H1 (cell line): ENCODE measurements around the gene TP53RK.

Experiments
- BCL11A ChIP-seq, 2 experiments: IDR thresholded peaks; one replicate each; pipeline ENCODE4 v1.6.1; 2011; ENCODE audit warnings: low read depth in 2 of 2, low read length in 2 of 2, mild to moderate bottlenecking in 2 of 2
- EZH2 ChIP-seq: fragments of 200-600 bp; sonication (generic); IDR thresholded peaks from 2 replicates; pipeline ENCODE4 v1.7.1; 2012; ENCODE audit warnings: low read depth, mild to moderate bottlenecking, moderate library complexity, low read length, inconsistent platforms; ENCODE audit not compliant: severe bottlenecking
- GABPA ChIP-seq: IDR thresholded peaks from 2 replicates; pipeline ENCODE4 v1.6.1; 2011; ENCODE audit warnings: mild to moderate bottlenecking, low read length, moderate library complexity, borderline replicate concordance; ENCODE audit not compliant: insufficient read depth
- GTF2F1 ChIP-seq: IDR thresholded peaks from 2 replicates; pipeline ENCODE4 v1.6.1; 2012; ENCODE audit warnings: low read depth, low read length, improper control_type of control experiment, borderline replicate concordance
- KDM1A ChIP-seq: fragments of 200-600, 300-600 bp; sonication (generic); IDR thresholded peaks from 2 replicates; pipeline ENCODE4 v1.7.1; 2016; ENCODE audit warnings: mild to moderate bottlenecking, low read length, borderline replicate concordance
- PHF8 ChIP-seq: fragments of 200-600 bp; sonication (generic); conservative IDR thresholded peaks from 2 replicates; pipeline ENCODE4 v1.7.1; 2012; ENCODE audit warnings: low read depth, mild to moderate bottlenecking, inconsistent platforms, low read length, moderate library complexity
- RFX5 ChIP-seq: IDR thresholded peaks from 2 replicates; pipeline ENCODE4 v1.6.1; 2011; ENCODE audit warnings: low read depth, low read length, improper control_type of control experiment, borderline replicate concordance
- RXRA ChIP-seq: IDR thresholded peaks from 2 replicates; pipeline ENCODE4 v1.6.1; 2011; ENCODE audit warnings: low read depth, mild to moderate bottlenecking, low read length, moderate library complexity; ENCODE audit not compliant: insufficient read depth
- SIN3A ChIP-seq, 2 experiments: IDR thresholded peaks in 1 of 2; conservative IDR thresholded peaks in 1 of 2; 2 replicates each; pipeline ENCODE4 v1.6.1; 2011 to 2012; ENCODE audit warnings: low read length in 2 of 2, improper control_type of control experiment in 1 of 2, low read depth in 1 of 2, mild to moderate bottlenecking in 1 of 2
- SIRT6 ChIP-seq: IDR thresholded peaks from one replicate; pipeline ENCODE4 v1.7.1; 2012; ENCODE audit warnings: low read length, inconsistent platforms
- TCF12 ChIP-seq: IDR thresholded peaks from 2 replicates; pipeline ENCODE4 v1.6.1; 2011; ENCODE audit warnings: low read depth, mild to moderate bottlenecking, low read length
- TF ChIP-seq, protein P1 (sequence below): IDR thresholded peaks from 2 replicates; pipeline ENCODE4 v1.6.1; 2012; ENCODE audit warnings: inconsistent platforms
- TF ChIP-seq, protein P2 (sequence below), 3 experiments: IDR thresholded peaks; 1 replicate in 2 of 3; 2 replicates in 1 of 3; pipeline versions ENCODE4 v1.5.1 to v1.6.1; 2011; ENCODE audit warnings: low read length in 3 of 3, mild to moderate bottlenecking in 3 of 3, inconsistent platforms in 2 of 3, low read depth in 1 of 3, moderate library complexity in 1 of 3; ENCODE audit not compliant: insufficient read depth in 1 of 3; ENCODE audit errors: control extremely low read depth in 1 of 3

GRCh38 chr20:46648903-46649649 is 40.2 kb downstream of the TP53RK start:
- TF ChIP-seq TCF12 (no peak), BCL11A (IDR thresholded peaks at IDR 0.05; ENCODE audit: low read depth in 2 of 2, low read length in 2 of 2) (no peak), SIN3A (conservative IDR thresholded peaks at IDR 0.05 in 1 of 2, IDR thresholded peaks at IDR 0.05 in 1 of 2; ENCODE audit: low read depth in 1 of 2, low read length in 2 of 2) (0 out of 4 replicates have a peak, but pooled peaks of 1 of the 2 experiments have one; percentile 43), KDM1A (no peak), GABPA (no peak), GTF2F1 (no peak), PHF8 (no peak), RXRA (no peak), SIRT6 (no peak), RFX5 (no peak), EZH2 (no peak)
- TF ChIP-seq, protein P1, sequence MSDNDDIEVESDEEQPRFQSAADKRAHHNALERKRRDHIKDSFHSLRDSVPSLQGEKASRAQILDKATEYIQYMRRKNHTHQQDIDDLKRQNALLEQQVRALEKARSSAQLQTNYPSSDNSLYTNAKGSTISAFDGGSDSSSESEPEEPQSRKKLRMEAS, result 0 out of 2 replicates have a peak, but pooled peaks have one; percentile 26
- TF ChIP-seq, protein P2, sequence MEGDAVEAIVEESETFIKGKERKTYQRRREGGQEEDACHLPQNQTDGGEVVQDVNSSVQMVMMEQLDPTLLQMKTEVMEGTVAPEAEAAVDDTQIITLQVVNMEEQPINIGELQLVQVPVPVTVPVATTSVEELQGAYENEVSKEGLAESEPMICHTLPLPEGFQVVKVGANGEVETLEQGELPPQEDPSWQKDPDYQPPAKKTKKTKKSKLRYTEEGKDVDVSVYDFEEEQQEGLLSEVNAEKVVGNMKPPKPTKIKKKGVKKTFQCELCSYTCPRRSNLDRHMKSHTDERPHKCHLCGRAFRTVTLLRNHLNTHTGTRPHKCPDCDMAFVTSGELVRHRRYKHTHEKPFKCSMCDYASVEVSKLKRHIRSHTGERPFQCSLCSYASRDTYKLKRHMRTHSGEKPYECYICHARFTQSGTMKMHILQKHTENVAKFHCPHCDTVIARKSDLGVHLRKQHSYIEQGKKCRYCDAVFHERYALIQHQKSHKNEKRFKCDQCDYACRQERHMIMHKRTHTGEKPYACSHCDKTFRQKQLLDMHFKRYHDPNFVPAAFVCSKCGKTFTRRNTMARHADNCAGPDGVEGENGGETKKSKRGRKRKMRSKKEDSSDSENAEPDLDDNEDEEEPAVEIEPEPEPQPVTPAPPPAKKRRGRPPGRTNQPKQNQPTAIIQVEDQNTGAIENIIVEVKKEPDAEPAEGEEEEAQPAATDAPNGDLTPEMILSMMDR (IDR thresholded peaks at IDR 0.05; ENCODE audit: control extremely low read depth in 1 of 3, insufficient read depth in 1 of 3, low read depth in 1 of 3, low read length in 3 of 3), result peak in 1 of 3 experiments; percentile 40; a peak in 1 of 4 replicates
